Stimulated activated CD8-positive, alpha-beta memory T cell treated with anti-CD3 and anti-CD28 coated beads, Interleukin-7, amount 100 ng/mL, for 48 hours (primary cell): ENCODE measurements around the gene GRIA3.
"Not testable (repeated sequence)": the region's sequence is repeated elsewhere in the genome, so short reads cannot be mapped to it uniquely, and the experiment has no call there.

Source experiments
- DNase-seq, 2 donors: peaks; one replicate each; pipeline ENCODE4 v3.0.0-alpha.2; 2020; ENCODE audit warnings: low read depth in 1 of 2; ENCODE audit errors: extremely low read depth in 1 of 2

The GRIA3 gene

GRCh38 chrX:123518791-123519190 lies 334.7 kb downstream of the GRIA3 start:
- no peak for DNase-seq

DNA sequence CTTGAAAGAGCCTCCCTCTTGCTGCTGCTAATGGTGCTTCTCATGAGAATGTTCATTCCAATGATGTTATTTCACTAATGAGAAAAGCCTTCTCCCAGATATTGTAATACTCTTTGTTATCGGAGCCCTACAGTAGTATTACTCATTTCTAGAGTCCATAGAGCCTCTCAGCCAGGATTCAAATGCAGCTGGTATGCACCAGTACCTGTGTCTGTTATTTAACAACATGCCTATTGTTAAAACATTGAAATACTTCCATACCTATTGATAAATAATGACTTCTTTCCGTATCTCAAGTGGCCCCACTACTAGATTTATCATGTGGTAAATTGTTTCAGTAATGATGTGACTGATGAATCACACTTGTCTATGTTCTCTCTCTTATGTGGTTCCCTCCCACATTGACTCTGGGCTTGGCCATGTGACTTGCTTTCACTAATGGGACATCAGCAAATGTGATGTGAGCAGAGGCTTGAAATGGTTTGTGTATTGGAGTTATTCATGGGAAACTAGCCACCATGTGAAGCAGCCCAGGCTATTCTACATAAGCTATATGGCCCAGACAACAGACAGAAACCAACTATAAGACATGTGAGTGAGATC lies 341.1 kb downstream of the GRIA3 start:
- no peak for DNase-seq

DNA sequence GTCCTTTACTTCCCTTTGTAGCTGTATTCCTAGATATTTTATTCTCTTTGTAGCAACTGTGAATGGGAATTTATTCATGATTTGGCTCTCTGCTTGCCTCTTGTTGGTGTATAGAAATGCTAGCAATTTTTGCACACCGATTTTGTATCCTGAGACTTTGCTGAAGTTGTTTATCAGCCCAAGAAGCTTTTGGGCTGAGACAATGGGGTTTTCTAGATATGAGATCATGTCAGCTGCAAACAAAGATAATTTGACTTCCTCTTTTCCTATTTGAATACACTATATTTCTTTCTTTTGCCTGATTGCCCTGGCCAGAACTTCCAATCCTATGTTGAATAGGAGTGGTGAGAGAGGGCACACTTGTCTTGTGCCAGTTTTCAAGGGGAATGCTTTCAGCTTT lies 346.6 kb downstream of the GRIA3 start:
- not testable (repeated sequence) for DNase-seq
